Hair follicular keratinocyte (primary cell): Measurements from ENCODE around the gene ZNF664. TPM values are rescaled to one million over a fixed set of nuclear protein-coding genes. Genes with fewer than 3 reads are reported as not detected.

Source experiments
- total RNA-seq: library from RNA; depleted of rRNA; stranded (reverse); fragments of >200 nt; gene quantifications from 2 replicates; pipeline ENCODE4 v1.2.3, GENCODE V29; 2015

The ZNF664 gene
- total RNA-seq = 22.7 and 27.3 TPM in 2 replicates

GRCh38 chr12:123972457-123973401, at the start of gene ZNF664, which contains the start of gene CCDC92:
ZNF664 (plus strand) TSS chr12:123973215; CDS start chr12:124012145, 38,930 bp downstream.
CCDC92 (minus strand) TSS chr12:123972831; CDS start chr12:123944305, 28,526 bp downstream.

Other genes starting within 250 kb of the ZNF664 start
- 0.08 and 0.55 TPM in 2 replicates for gene DNAH10, start 210.9 kb upstream of the ZNF664 start, total RNA-seq
- 9.3 and 17.6 TPM in 2 replicates for gene CCDC92, start 384 bp upstream of the ZNF664 start, total RNA-seq